ENCODE data around the gene PLCH1.

The PLCH1 gene

DNA sequence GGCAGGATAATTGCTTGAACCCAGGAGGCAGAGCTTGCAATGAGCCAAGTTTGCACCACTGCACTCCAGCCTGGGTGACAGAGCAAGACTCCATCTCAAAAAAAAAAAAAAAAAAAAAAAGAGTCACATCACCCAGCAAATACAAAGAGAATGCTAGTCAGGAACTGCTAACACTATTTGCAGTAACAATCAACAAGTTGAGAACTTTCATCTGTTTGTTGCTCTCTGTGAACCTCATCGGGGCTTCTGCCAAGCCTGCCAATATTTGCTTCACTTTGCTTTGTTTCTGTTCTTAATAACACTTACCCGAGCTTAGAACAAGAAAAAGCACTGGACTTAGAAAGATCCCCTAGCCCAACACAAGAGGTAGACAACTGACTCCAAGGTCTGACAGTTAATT is 76.9 kb downstream of the PLCH1 start:
- TF ChIP-seq TAF1 (IDR thresholded peaks at IDR 0.05; ENCODE audit: borderline replicate concordance, insufficient read depth, low read length) (no peak), SIN3A (IDR thresholded peaks at IDR 0.05; ENCODE audit: borderline replicate concordance, insufficient read depth, low read length) (no peak), POLR2AphosphoS5 (IDR thresholded peaks at IDR 0.05; ENCODE audit: low read depth, low read length) (no peak), FOXP2 (optimal IDR thresholded peaks at IDR 0.05; ENCODE audit: borderline replicate concordance, extremely low read depth, extremely low read length, insufficient read depth) (no peak)
- TF ChIP-seq, protein P1, sequence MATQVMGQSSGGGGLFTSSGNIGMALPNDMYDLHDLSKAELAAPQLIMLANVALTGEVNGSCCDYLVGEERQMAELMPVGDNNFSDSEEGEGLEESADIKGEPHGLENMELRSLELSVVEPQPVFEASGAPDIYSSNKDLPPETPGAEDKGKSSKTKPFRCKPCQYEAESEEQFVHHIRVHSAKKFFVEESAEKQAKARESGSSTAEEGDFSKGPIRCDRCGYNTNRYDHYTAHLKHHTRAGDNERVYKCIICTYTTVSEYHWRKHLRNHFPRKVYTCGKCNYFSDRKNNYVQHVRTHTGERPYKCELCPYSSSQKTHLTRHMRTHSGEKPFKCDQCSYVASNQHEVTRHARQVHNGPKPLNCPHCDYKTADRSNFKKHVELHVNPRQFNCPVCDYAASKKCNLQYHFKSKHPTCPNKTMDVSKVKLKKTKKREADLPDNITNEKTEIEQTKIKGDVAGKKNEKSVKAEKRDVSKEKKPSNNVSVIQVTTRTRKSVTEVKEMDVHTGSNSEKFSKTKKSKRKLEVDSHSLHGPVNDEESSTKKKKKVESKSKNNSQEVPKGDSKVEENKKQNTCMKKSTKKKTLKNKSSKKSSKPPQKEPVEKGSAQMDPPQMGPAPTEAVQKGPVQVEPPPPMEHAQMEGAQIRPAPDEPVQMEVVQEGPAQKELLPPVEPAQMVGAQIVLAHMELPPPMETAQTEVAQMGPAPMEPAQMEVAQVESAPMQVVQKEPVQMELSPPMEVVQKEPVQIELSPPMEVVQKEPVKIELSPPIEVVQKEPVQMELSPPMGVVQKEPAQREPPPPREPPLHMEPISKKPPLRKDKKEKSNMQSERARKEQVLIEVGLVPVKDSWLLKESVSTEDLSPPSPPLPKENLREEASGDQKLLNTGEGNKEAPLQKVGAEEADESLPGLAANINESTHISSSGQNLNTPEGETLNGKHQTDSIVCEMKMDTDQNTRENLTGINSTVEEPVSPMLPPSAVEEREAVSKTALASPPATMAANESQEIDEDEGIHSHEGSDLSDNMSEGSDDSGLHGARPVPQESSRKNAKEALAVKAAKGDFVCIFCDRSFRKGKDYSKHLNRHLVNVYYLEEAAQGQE (IDR thresholded peaks at IDR 0.05; ENCODE audit: insufficient read depth in 1 of 2, low read depth in 2 of 2, low read length in 2 of 2), result no peak

DNA sequence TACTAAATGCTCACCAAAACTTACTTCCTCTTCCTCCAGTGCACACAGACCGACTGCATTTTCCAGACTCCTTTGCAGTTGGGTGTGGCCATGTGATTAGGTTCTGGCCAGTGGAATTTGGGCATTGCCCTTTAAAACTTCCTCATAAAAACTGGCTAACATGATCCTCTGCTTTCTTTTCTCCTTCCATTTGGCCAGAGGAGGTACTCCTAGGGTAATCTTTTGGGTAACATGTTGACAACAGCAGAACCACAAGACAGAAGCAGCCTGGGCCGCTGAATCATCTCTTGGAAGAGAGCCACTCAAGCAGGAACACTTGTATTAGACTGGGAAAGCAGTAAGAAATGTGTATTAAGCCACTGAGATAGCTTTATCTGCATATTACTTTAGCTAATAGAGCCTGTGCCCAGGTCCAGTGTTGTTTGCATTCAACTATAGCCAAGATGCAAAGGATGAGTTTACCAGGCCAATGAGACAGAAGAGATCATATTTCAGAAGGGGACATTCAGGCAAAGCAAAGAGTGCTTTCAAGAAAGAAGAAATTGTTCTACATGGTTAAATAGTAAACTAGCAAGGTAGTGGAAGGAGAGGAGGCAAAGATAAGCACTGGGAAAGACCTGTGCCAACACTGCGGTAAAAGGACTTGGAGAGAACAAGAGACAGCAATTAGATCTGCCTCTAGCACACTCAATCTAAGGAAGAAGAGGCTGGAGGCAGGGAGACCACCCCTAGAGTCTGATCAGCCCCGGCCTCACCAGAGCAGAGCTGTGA is 79.8 kb downstream of the PLCH1 start:
- no peak for TF ChIP-seq POLR2AphosphoS5 (IDR thresholded peaks at IDR 0.05; ENCODE audit: low read depth, low read length)
- TF ChIP-seq FOXP2 (optimal IDR thresholded peaks at IDR 0.05; ENCODE audit: borderline replicate concordance, extremely low read depth, extremely low read length, insufficient read depth), result no peak

DNA sequence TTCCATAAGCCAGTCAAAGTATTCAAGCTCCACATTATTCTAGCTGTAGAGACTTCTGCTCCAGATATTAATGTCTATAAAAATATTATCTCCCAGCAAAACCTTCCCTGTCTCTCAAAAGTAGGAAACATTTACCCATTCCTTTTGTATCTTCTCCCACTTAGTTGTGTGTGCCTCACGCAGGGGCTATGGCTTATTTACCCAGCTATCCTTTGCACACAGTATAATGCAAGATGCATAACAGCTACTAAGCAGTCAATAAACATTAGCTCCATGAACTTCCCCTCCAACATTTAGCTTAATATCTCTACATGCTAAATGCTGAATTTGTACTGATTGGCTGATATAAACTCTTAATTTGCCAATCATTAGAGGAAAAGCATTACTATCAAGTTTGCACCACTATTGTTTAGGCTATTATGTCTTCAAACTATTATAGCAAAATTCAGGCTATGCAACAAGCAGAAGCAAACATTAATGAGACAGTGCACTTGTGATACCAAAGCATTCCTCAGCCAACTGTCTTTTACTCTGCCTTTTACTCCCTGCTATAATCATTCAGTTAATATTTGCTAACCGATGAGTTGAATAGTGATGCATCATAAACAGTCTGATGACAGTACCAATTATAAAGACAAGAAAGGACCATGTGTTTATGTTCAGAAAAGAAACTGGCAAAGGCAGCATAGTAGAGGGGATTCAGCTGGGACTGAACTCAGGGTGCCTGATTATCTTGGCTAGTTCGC is 81.2 kb downstream of the PLCH1 start:
- no peak for TF ChIP-seq TAF1 (IDR thresholded peaks at IDR 0.05; ENCODE audit: borderline replicate concordance, insufficient read depth, low read length)
- TF ChIP-seq SIN3A (IDR thresholded peaks at IDR 0.05; ENCODE audit: borderline replicate concordance, insufficient read depth, low read length), result no peak
- no peak for TF ChIP-seq FOXP2 (optimal IDR thresholded peaks at IDR 0.05; ENCODE audit: borderline replicate concordance, extremely low read depth, extremely low read length, insufficient read depth)
- TF ChIP-seq, protein P1 (IDR thresholded peaks at IDR 0.05; ENCODE audit: insufficient read depth in 1 of 2, low read depth in 2 of 2, low read length in 2 of 2), result no peak
- no peak for TF ChIP-seq POLR2AphosphoS5 (IDR thresholded peaks at IDR 0.05; ENCODE audit: low read depth, low read length)

DNA sequence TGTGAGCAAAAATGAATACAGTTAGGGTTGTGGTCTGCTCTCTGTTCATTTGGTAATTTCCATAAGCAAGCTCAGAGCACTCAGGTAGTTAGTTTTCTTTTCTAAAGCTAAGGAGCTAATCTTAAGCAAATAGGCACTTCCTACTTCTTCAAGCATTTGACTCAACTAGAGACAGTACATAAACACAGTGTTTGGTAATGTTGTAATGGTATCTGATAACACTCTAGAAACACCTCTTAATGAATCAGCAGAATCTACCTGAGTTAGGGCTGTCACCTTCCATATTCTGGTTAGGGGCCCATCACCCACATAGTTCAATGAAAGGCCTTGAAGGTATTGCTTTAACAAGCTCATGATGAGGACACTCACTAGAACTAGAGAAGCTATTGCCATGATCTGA is 83.1 kb downstream of the PLCH1 start:
- TF ChIP-seq SIN3A (IDR thresholded peaks at IDR 0.05; ENCODE audit: borderline replicate concordance, insufficient read depth, low read length) (no peak), POLR2AphosphoS5 (IDR thresholded peaks at IDR 0.05; ENCODE audit: low read depth, low read length) (no peak), TAF1 (IDR thresholded peaks at IDR 0.05; ENCODE audit: borderline replicate concordance, insufficient read depth, low read length) (no peak), FOXP2 (optimal IDR thresholded peaks at IDR 0.05; ENCODE audit: borderline replicate concordance, extremely low read depth, extremely low read length, insufficient read depth) (no peak)
- TF ChIP-seq, protein P1 (IDR thresholded peaks at IDR 0.05; ENCODE audit: insufficient read depth in 1 of 2, low read depth in 2 of 2, low read length in 2 of 2), result no peak

DNA sequence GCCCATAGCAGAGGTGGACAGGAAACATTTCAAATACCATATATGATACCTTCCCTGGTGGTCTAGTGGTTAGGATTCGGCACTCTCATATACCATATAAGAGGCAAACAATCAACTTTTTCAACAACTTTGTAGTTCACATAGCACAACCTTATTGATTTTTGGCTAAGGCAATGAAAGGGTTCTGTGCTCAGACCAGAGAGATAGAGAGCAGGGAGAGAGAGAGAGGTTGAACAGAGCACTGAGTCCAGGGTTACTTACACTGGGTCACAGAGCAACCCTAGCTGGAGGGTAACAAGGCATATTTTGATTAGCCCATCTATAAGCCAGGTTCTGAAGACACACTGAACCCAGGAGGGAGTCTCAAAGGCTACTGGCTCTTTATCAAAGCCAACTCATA is 83.8 kb downstream of the PLCH1 start:
- no peak for TF ChIP-seq TAF1 (IDR thresholded peaks at IDR 0.05; ENCODE audit: borderline replicate concordance, insufficient read depth, low read length)
- TF ChIP-seq SIN3A (IDR thresholded peaks at IDR 0.05; ENCODE audit: borderline replicate concordance, insufficient read depth, low read length), result no peak
- no peak for TF ChIP-seq POLR2AphosphoS5 (IDR thresholded peaks at IDR 0.05; ENCODE audit: low read depth, low read length)
- TF ChIP-seq FOXP2 (optimal IDR thresholded peaks at IDR 0.05; ENCODE audit: borderline replicate concordance, extremely low read depth, extremely low read length, insufficient read depth), result no peak
- TF ChIP-seq, protein P1 (IDR thresholded peaks at IDR 0.05; ENCODE audit: insufficient read depth in 1 of 2, low read depth in 2 of 2, low read length in 2 of 2), result no peak
